SW 1271 (cell line): Measurements from ENCODE around the gene DDX43.
"Not testable (repeated sequence)": the region's sequence is repeated elsewhere in the genome, so short reads cannot be mapped to it uniquely, and the experiment has no call there.

ENCODE experiments used
- DNase-seq, 2 experiments: peaks; one replicate each; lab custom pipeline; 2025; lab: John Stamatoyannopoulos, UW

The DDX43 gene

GRCh38 chr6:73394577-73395354 is at the start of gene DDX43:
TSS of gene DDX43 (plus strand) at chr6:73394828. CDS start at chr6:73394906, 78 bp downstream.
- DNase-seq: no peak

- DNase-seq: no peak
These were observed 46.0 kb upstream of the DDX43 start for GRCh38 chr6:73348550-73349204.

GRCh38 chr6:73349311-73349710 is 45.3 kb upstream of the DDX43 start:
- DNase-seq: no peak

GRCh38 chr6:73353636-73354593 is 40.7 kb upstream of the DDX43 start, which contains the start of gene DPPA5:
TSS of gene DPPA5 (minus strand) at chr6:73354276. CDS start at chr6:73354225, 51 bp downstream.
- DNase-seq: no peak

GRCh38 chr6:73362358-73362757 is 32.3 kb upstream of the DDX43 start, which contains the start of gene KHDC3L:
TSS of gene KHDC3L (plus strand) at chr6:73362658. CDS start at chr6:73362730, 72 bp downstream.
- DNase-seq: no peak

GRCh38 chr6:73362869-73363536 is 31.6 kb upstream of the DDX43 start:
- no peak for DNase-seq

GRCh38 chr6:73363537-73363875 is 31.1 kb upstream of the DDX43 start:
- DNase-seq: no peak

GRCh38 chr6:73364121-73364520 is 30.5 kb upstream of the DDX43 start:
- DNase-seq: no peak

GRCh38 chr6:73364549-73364948 is 30.1 kb upstream of the DDX43 start:
- no peak for DNase-seq

- no peak for DNase-seq
These were observed 26.8 kb upstream of the DDX43 start for GRCh38 chr6:73367761-73368355.

GRCh38 chr6:73368675-73369074 is 26.0 kb upstream of the DDX43 start:
- no peak for DNase-seq

- DNase-seq: no peak
These were observed 25.5 kb upstream of the DDX43 start for GRCh38 chr6:73369157-73369556.

- no peak for DNase-seq
These were observed 25.1 kb upstream of the DDX43 start, which contains the start of gene OOEP for GRCh38 chr6:73369563-73369962. TSS of gene OOEP (minus strand) at chr6:73369897. CDS start at chr6:73369792, 105 bp downstream.

- DNase-seq: no peak
These were observed 22.6 kb upstream of the DDX43 start for GRCh38 chr6:73371984-73372383.

GRCh38 chr6:73372516-73372915 is 22.1 kb upstream of the DDX43 start:
- DNase-seq: no peak

- no peak for DNase-seq
These were observed 19.4 kb upstream of the DDX43 start for GRCh38 chr6:73375216-73375615.

- DNase-seq: no peak
These were observed 17.4 kb upstream of the DDX43 start for GRCh38 chr6:73377225-73377624.

- DNase-seq: not testable (repeated sequence)
These were observed 13.1 kb upstream of the DDX43 start for GRCh38 chr6:73381531-73381930.

- DNase-seq: no peak
These were observed 12.0 kb upstream of the DDX43 start for GRCh38 chr6:73382462-73383113.

GRCh38 chr6:73388433-73388799 is 6.2 kb upstream of the DDX43 start:
- DNase-seq: no peak
